ENCODE results near the gene NPY2R.

The NPY2R gene

GRCh38 chr4:155249016-155249566 lies 40.7 kb downstream of the NPY2R start:
- no peak for DNase-seq

- DNase-seq, result no peak
Measured at GRCh38 chr4:155252327-155252726, 43.9 kb downstream of the NPY2R start.

- no peak for DNase-seq
Measured at GRCh38 chr4:155263480-155263879, 55.0 kb downstream of the NPY2R start.

GRCh38 chr4:155265113-155265512 lies 56.7 kb downstream of the NPY2R start:
- DNase-seq, result no peak
